CD8-positive, alpha-beta memory T cell (primary cell): Measurements from ENCODE around the gene GJA4. TPM values are rescaled to one million over a fixed set of nuclear protein-coding genes. Genes with fewer than 3 reads are reported as not detected.

Experiments
- CTCF ChIA-PET: fragments of 350-600 bp; sonication (Branson Sonifier 250); formaldehyde crosslinking; loops from one replicate; lab custom pipeline; 2021; ENCODE audit warnings: antibody characterized with exemption; lab: Charles Lee
- POLR2A ChIA-PET: fragments of 350-600 bp; sonication (Branson Sonifier 250); formaldehyde crosslinking; loops from one replicate; lab custom pipeline; 2021; ENCODE audit warnings: antibody characterized with exemption; lab: Charles Lee
- DNase-seq, 5 donors: peaks; one replicate each; pipeline versions ENCODE4 v3.0.0 to v3.0.0-alpha.2; 2020 to 2022; ENCODE audit warnings: mixed read lengths in 1 of 5
- H3K27ac ChIP-seq: one replicate; pipeline ENCODE4 v1.7.0; 2013; ENCODE audit warnings: low read depth, mild to moderate bottlenecking, low read length, moderate library complexity
- H3K27me3 ChIP-seq: 2 replicates; pipeline ENCODE4 v1.7.0; 2013; ENCODE audit warnings: low read length, mild to moderate bottlenecking; ENCODE audit not compliant: insufficient read depth, poor library complexity, severe bottlenecking
- H3K36me3 ChIP-seq: 2 replicates; pipeline ENCODE4 v1.7.0; 2013; ENCODE audit warnings: mild to moderate bottlenecking, low read length, moderate library complexity; ENCODE audit not compliant: insufficient read depth
- H3K4me1 ChIP-seq: 2 replicates; pipeline ENCODE4 v1.7.0; 2013; ENCODE audit warnings: mild to moderate bottlenecking, low read length, moderate library complexity; ENCODE audit not compliant: insufficient read depth
- H3K4me3 ChIP-seq: 2 replicates; pipeline ENCODE4 v1.7.0; 2013; ENCODE audit warnings: mild to moderate bottlenecking, low read length
- H3K9me3 ChIP-seq: 2 replicates; pipeline ENCODE4 v1.7.0; 2013; ENCODE audit warnings: mild to moderate bottlenecking, low read length
- H3K27ac Mint-ChIP-seq, 8 donors: one replicate each; pipeline ENCODE4 v1.8.0; 2020 to 2021; ENCODE audit warnings: mixed read lengths in 8 of 8, mild to moderate bottlenecking in 6 of 8, inconsistent platforms in 3 of 8, moderate library complexity in 3 of 8
- H3K27me3 Mint-ChIP-seq, 2 donors: one replicate each; pipeline ENCODE4 v1.8.0; 2020 to 2021; ENCODE audit warnings: mixed read lengths in 2 of 2, mild to moderate bottlenecking in 1 of 2, moderate library complexity in 1 of 2
- H3K36me3 Mint-ChIP-seq, 3 donors: one replicate each; pipeline ENCODE4 v1.8.0; 2020 to 2021; ENCODE audit warnings: mixed read lengths in 3 of 3, inconsistent platforms in 1 of 3, mild to moderate bottlenecking in 1 of 3
- H3K4me1 Mint-ChIP-seq, 3 donors: one replicate each; pipeline ENCODE4 v1.8.0; 2020 to 2021; ENCODE audit warnings: mixed read lengths in 3 of 3, inconsistent platforms in 1 of 3, mild to moderate bottlenecking in 1 of 3
- H3K4me3 Mint-ChIP-seq, 7 donors: one replicate each; pipeline ENCODE4 v1.8.0; 2020 to 2021; ENCODE audit warnings: mixed read lengths in 7 of 7, mild to moderate bottlenecking in 6 of 7, moderate library complexity in 4 of 7, inconsistent platforms in 2 of 7
- H3K9me3 Mint-ChIP-seq, 5 donors: one replicate each; pipeline ENCODE4 v1.8.0; 2020 to 2022; ENCODE audit warnings: mixed read lengths in 5 of 5, mild to moderate bottlenecking in 3 of 5, moderate library complexity in 2 of 5, inconsistent platforms in 1 of 5
- polyA plus RNA-seq: library from polyadenylated mRNA; unstranded; fragments of 300-500 nt; fragmentation: Illumina TruSeq; gene quantifications from one replicate; pipeline ENCODE4 v1.2.3, GENCODE V29; 2021
- total RNA-seq, 2 experiments: library from RNA; stranded (reverse); gene quantifications; one replicate each; pipeline ENCODE4 v1.2.3, GENCODE V29; 2021

The GJA4 gene
- not detected for total RNA-seq
- polyA plus RNA-seq = not detected

DNA sequence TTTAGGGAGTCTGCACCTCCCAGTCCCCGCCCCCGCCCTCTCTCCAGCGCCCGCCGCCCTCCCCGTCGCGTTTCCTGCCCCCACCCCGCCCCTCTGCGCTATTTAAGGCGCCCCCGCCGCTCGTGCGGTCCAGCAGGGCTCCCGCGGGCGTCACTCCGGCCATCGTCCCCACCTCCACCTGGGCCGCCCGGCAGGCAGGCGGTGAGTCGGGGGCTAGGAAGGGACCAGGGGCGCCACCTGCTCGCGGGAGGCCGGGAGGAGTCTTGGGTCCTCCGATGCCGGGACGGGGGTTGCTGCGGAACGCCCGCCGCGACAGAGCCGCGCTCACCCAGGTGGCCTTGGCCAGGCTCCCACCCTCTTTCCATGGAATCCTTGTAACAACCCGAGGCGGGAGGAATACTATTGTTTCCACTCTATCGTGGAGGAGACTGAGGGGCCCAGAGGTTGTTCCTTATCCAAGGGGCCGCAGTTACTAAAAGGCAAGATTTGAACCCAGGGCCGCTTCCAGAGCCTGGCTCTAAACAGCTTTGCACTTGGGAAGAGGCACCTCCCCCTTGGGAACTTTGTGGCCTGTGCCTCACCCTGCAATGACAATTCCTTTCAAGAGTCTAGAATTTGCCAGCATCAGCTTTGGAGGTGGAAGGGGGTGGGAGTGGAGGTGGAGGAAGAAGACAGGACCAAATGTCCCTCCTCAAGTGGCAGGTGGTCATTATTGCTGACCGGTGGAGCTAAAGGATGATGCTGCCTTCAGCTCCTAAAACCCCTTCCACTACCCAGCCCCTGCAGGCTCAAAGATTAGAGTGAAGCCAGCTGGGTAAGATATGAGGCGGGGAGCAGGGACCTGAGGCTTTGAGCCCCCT lies at the start of gene GJA4:
TSS of gene GJA4 (plus strand) at position 132 of the 860 bp plus-strand sequence. CDS start 1,215 bp downstream, outside the sequence.
- peak within 1 kb of the TSS in 5 of 7 donors; percentile 5 to 61 (median 54) for H3K4me3 Mint-ChIP-seq
- POLR2A ChIA-PET = no interaction called here
- CTCF ChIA-PET = no interaction called here

DNA sequence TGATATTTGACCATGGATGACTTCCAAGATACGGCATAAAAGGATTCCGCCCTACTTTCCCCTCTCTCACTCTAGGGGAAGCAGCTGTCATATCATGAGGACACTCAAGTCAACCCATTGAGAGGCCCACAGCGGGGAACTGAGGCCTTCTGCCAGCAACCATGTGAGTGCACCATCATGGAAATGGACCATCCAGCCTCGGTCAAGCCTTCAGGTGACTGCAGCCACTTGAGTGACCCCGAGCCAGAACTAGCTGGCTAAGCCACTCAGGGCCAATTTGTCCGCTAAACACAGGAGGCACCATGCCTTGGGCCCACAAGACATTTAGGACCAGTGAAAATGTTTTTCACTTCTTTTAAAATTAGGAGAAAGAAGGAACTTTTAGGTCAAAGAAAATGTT lies 49.0 kb upstream of the GJA4 start:
- Histone ChIP-seq H3K27ac (no peak overlapping the region), H3K36me3 (no peaks in the 10 kb centered on the region), H3K4me3 (no peak overlapping the region), H3K9me3 (no peaks in the 10 kb centered on the region), H3K27me3 (no peaks in the 10 kb centered on the region), H3K4me1 (no peaks in the 10 kb centered on the region)
- Mint-ChIP-seq H3K9me3 (no peaks in the 10 kb centered on the region), H3K4me1 (peaks cover 0 to 6% (median 4%) of the 10 kb centered on the region in 3 donors), H3K27ac (no peak overlapping the region), H3K4me3 (no peak overlapping the region), H3K36me3 (no peaks in the 10 kb centered on the region), H3K27me3 (peaks cover 14 to 22% of the 10 kb centered on the region in 2 donors)
- no peak for DNase-seq
- ChIA-PET CTCF (interaction anchor here (1.2 to 4.2 kb wide), 6 partner anchors 9 to 1111 kb away, joined by 4 to 21 read pairs (median 8); partner anchors contain the start of gene GJB5), POLR2A (no interaction called here)

More for the DNA sequence above, at the start of gene GJA4:
- H3K27me3 ChIP-seq = peaks cover 15% of the 10 kb centered on the region
- no peak for DNase-seq
- peaks cover 2 to 5% (median 4%) of the 10 kb centered on the region in 3 donors for H3K4me1 Mint-ChIP-seq
- H3K4me3 ChIP-seq = no peak within 1 kb of the TSS
- no peaks in the 10 kb centered on the region for H3K9me3 ChIP-seq
- H3K27ac Mint-ChIP-seq = peak within 1 kb of the TSS in 1 of 8 donors; percentile 68
- no peak within 1 kb of the TSS for H3K27ac ChIP-seq
- peaks cover 33 to 41% of the 10 kb centered on the region in 2 donors for H3K27me3 Mint-ChIP-seq
- no peaks in the 10 kb centered on the region for H3K4me1 ChIP-seq
- H3K36me3 ChIP-seq = no peaks in the 10 kb centered on the region
- peaks cover 0 to 5% (median 0%) of the 10 kb centered on the region in 3 donors for H3K36me3 Mint-ChIP-seq
- H3K9me3 Mint-ChIP-seq = no peaks in the 10 kb centered on the region

DNA sequence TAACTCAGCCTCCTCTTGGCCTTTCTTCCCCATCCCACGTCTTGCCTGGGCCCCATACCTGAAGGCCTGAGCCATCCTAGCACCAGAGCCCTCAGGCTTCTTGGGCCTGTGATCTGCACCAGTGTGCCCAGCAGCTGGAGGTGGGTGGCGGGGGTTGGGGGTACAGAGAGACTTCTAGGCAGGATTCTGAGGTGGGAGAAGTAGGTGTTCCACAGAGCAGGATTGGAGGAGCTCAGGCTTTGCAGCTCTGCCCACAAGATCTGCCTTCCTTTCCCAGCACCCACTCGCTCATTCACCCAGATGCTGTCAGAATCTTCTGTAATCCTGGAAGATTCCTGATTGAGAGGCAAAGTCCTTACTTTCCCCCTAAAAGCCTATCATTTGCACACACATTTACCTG lies 47.9 kb upstream of the GJA4 start:
- H3K27me3 ChIP-seq = no peaks in the 10 kb centered on the region
- H3K9me3 ChIP-seq = no peaks in the 10 kb centered on the region
- no peak for DNase-seq
- Mint-ChIP-seq H3K27ac (no peak overlapping the region), H3K36me3 (peaks cover 0 to 1% (median 0%) of the 10 kb centered on the region in 3 donors), H3K4me1 (peaks cover 0 to 6% (median 4%) of the 10 kb centered on the region in 3 donors), H3K4me3 (no peak overlapping the region), H3K9me3 (no peaks in the 10 kb centered on the region), H3K27me3 (peaks cover 13 to 27% of the 10 kb centered on the region in 2 donors)
- no peaks in the 10 kb centered on the region for H3K36me3 ChIP-seq
- CTCF ChIA-PET = interaction anchor here (1.6 to 4.2 kb wide), 2 partner anchors 10 to 1112 kb away, joined by 4 to 21 read pairs; no protein-coding TSS in a partner anchor
- no peak overlapping the region for H3K27ac ChIP-seq
- H3K4me1 ChIP-seq = no peaks in the 10 kb centered on the region
- no peak overlapping the region for H3K4me3 ChIP-seq
- POLR2A ChIA-PET = no interaction called here

DNA sequence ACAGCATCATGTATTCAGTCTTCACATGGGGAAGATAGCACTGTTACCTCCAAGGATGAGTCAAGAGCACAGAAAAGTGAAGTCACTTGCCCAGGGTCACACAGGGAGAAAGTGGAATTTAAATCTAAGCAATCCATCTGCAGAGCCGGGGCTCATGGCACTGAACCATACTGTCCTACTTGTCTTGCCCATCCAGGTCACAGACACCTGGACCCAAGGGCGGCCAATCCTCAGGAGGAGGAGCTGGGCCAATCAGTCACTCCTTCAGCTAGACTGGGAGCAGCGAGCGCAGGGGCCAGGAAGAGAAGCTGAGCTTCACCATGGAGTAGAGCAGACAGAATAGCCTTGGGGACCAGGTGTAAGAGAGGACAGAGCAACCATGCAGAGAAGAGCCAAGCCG lies 47.1 kb upstream of the GJA4 start:
- H3K27me3 ChIP-seq = no peaks in the 10 kb centered on the region
- peaks cover 9 to 20% of the 10 kb centered on the region in 2 donors for H3K27me3 Mint-ChIP-seq

DNA sequence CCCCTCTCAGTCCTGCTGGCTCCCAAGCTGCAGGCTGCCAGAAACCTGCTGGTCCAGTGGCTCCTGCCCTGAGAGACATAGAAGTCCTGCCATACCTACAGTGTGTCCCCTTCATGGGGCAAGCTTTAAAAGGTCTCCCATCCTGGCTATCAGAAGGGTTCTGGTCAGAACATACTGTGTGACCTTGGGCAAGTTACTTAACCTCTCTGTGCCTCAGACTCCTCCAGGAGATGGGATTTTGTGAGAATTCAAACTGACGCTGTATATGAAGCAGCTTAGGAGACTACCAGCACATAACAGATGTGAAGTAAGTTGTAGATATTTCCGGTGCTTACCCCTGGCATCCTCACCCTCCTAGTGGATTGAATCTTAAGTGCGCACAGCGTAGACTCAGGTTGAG lies 46.7 kb upstream of the GJA4 start:
- Histone ChIP-seq H3K9me3 (no peaks in the 10 kb centered on the region), H3K36me3 (no peaks in the 10 kb centered on the region), H3K27ac (no peak overlapping the region), H3K27me3 (no peaks in the 10 kb centered on the region), H3K4me3 (no peak overlapping the region), H3K4me1 (no peaks in the 10 kb centered on the region)
- peaks cover 9 to 16% of the 10 kb centered on the region in 2 donors for H3K27me3 Mint-ChIP-seq
- peaks cover 0 to 6% (median 4%) of the 10 kb centered on the region in 3 donors for H3K4me1 Mint-ChIP-seq
- ChIA-PET CTCF (no interaction called here), POLR2A (no interaction called here)
- H3K36me3 Mint-ChIP-seq = peaks cover 0 to 1% (median 0%) of the 10 kb centered on the region in 3 donors
- H3K27ac Mint-ChIP-seq = no peak overlapping the region
- no peaks in the 10 kb centered on the region for H3K9me3 Mint-ChIP-seq
- H3K4me3 Mint-ChIP-seq = no peak overlapping the region
- no peak for DNase-seq

More for the DNA sequence above, 47.1 kb upstream of the GJA4 start:
- Histone ChIP-seq H3K4me1 (no peaks in the 10 kb centered on the region), H3K9me3 (no peaks in the 10 kb centered on the region), H3K27ac (no peak overlapping the region), H3K36me3 (no peaks in the 10 kb centered on the region), H3K4me3 (no peak overlapping the region)
- Mint-ChIP-seq H3K4me1 (peaks cover 0 to 6% (median 4%) of the 10 kb centered on the region in 3 donors), H3K36me3 (peaks cover 0 to 1% (median 0%) of the 10 kb centered on the region in 3 donors), H3K4me3 (no peak overlapping the region), H3K27ac (no peak overlapping the region), H3K9me3 (no peaks in the 10 kb centered on the region)
- CTCF ChIA-PET = no interaction called here
- POLR2A ChIA-PET = no interaction called here
- DNase-seq = peak in 1 of 5 donors; percentile 22

DNA sequence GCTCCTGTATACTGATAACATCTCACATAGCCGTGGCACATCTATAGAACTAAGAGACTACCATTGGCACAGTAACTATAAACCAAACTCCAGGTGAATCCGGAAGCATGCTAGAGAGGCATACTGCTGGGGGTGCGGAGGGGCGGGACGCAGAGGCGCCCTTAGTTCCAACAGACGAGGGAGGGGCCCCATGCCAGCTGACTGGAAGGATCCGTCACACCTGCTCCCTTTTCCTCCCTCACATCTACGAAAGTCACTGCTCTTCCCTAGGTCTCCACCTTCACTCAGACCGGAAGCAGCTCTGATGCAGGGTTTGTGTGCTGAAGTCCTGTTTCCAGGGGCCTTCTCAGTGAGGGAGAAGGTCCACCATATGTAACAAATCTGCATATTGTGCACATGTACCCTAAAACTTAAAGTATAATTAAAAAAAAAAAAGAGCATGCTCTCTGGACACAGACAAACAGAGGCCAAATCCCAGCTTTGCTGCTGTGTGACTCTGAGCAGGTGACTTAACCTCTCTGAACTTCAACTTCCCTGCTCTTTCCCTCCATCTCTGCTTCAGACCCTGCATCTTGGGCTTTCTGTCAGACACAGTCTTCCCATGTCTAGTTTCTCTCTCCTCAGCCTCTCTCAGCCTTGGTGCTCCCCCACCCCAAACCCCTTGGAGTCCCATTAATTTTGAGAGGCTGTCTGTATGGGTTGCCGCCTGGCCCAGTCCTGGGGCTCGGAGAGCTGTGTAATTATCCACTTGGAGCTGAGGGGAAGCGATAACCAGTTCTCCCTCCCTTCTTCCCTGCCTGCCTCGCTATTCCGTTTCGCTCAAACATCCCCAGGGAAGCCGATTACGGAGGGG lies 45.8 kb upstream of the GJA4 start:
- ChIA-PET POLR2A (no interaction called here), CTCF (no interaction called here)
- no peak overlapping the region for H3K27ac ChIP-seq
- peak in 1 of 5 donors; percentile 43 for DNase-seq
- no peaks in the 10 kb centered on the region for H3K27me3 ChIP-seq
- Mint-ChIP-seq H3K27me3 (peaks cover 9 to 14% of the 10 kb centered on the region in 2 donors), H3K36me3 (peaks cover 0 to 1% (median 0%) of the 10 kb centered on the region in 3 donors), H3K9me3 (no peaks in the 10 kb centered on the region), H3K4me1 (peaks cover 0 to 6% (median 4%) of the 10 kb centered on the region in 3 donors), H3K4me3 (peak overlapping the region in 1 of 7 donors; percentile 52), H3K27ac (no peak overlapping the region)
- H3K36me3 ChIP-seq = no peaks in the 10 kb centered on the region
- H3K9me3 ChIP-seq = no peaks in the 10 kb centered on the region
- H3K4me1 ChIP-seq = no peaks in the 10 kb centered on the region
- no peak overlapping the region for H3K4me3 ChIP-seq

DNA sequence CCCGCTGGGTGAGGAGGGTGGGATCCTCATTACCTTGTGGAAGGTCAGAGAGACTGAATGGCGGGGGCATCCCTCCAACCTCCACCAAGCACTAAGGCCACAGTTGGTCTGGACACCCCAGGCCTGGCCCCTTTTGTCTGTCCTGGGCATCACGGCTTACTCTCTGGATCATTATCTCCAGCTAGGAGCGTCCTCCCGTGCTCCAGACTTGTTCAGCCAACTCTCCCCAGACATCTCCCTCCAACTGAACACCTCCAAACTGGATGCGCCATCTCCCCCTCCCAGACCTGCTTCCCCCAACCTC lies 45.2 kb upstream of the GJA4 start:
- ChIA-PET CTCF (no interaction called here), POLR2A (no interaction called here)
- H3K9me3 ChIP-seq = no peaks in the 10 kb centered on the region
- DNase-seq = peak in 1 of 5 donors; percentile 13
- peaks cover 0 to 2% (median under 1%) of the 10 kb centered on the region in 3 donors for H3K4me1 Mint-ChIP-seq
- no peak overlapping the region for H3K27ac Mint-ChIP-seq
- H3K36me3 Mint-ChIP-seq = peaks cover 0 to 1% (median 0%) of the 10 kb centered on the region in 3 donors
- no peak overlapping the region for H3K4me3 Mint-ChIP-seq
- no peaks in the 10 kb centered on the region for H3K4me1 ChIP-seq
- H3K27ac ChIP-seq = no peak overlapping the region
- H3K36me3 ChIP-seq = no peaks in the 10 kb centered on the region
- H3K9me3 Mint-ChIP-seq = no peaks in the 10 kb centered on the region
- H3K27me3 ChIP-seq = no peaks in the 10 kb centered on the region
- H3K4me3 ChIP-seq = no peak overlapping the region
- H3K27me3 Mint-ChIP-seq = peaks cover 9 to 14% of the 10 kb centered on the region in 2 donors
